ENCODE results near the gene LRCH1. TPM values are rescaled to one million over a fixed set of nuclear protein-coding genes. Genes with fewer than 3 reads are reported as not detected.

The LRCH1 gene
- total and polyA plus RNA-seq, 2 of the 4 experiments (the other 2 are of a cell fraction): 7.0 to 8.8 TPM

DNA sequence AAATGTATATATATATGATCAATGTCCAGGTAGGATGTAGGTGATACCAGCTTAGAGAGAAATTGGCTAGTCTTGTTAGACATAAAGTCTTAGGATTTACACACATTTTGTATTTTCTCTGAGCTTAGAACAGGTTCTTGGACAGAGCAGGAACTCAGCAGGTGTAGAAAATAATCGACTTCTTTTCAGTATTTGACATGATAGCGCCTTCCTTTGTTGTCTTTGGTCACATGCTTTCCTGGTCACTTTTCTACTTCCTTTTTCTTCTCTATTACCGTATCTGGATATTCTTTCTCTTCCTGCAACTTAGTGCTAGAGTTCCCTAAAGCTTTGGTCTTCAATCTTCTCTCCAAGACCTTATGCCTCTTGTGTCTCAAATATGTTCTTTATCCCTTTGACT, 107.4 kb downstream of the LRCH1 start:
- no peaks in the 10 kb centered on the region for H3K27me3 ChIP-seq (ENCODE audit: control insufficient read depth, insufficient read depth, low read length)
- H2AK5ac ChIP-seq (ENCODE audit: low read depth, low read length): no peak overlapping the region
- H3K9me1 ChIP-seq (ENCODE audit: insufficient read depth, low read length): peaks cover 11% of the 10 kb centered on the region
- H2BK15ac ChIP-seq (ENCODE audit: low read depth, low read length): no peak overlapping the region
- H4K5ac ChIP-seq (ENCODE audit: low read depth, low read length): no peak overlapping the region
- H3K27ac ChIP-seq (ENCODE audit: insufficient read depth, low read length): no peak overlapping the region
- H3K14ac ChIP-seq (replicated peaks; ENCODE audit: low read depth, low read length): no peak overlapping the region
- no peak overlapping the region for H3K23ac ChIP-seq (ENCODE audit: low read depth, low read length)
- no peak overlapping the region for H3K9ac ChIP-seq (ENCODE audit: low read depth, low read length)
- CTCF ChIA-PET: no interaction called here
- dilution Hi-C loops (cut with HindIII; ENCODE audit: low sequenced_read_pairs, unreplicated experiment) (no loop called here), intact Hi-C loops (cut with micrococcal nuclease) (no loop called here), in situ Hi-C loops (cut with MboI; ENCODE audit: low sequenced_read_pairs) (no loop called here)
- no peaks in the 10 kb centered on the region for H3K9me3 ChIP-seq (ENCODE audit: control insufficient read depth, insufficient read depth, low read length)
- no TSS peak for BruUV-seq (replicated peaks)
- TF ChIP-seq POLR2A (IDR thresholded peaks at IDR 0.05; ENCODE audit: low read depth, low read length) (no peak), MAFK (IDR thresholded peaks at IDR 0.05; ENCODE audit: low read depth, low read length) (no peak), MXI1 (IDR thresholded peaks at IDR 0.05; ENCODE audit: borderline replicate concordance, low read depth, low read length) (no peak), MAZ (IDR thresholded peaks at IDR 0.05; ENCODE audit: borderline replicate concordance, low read depth, low read length) (no peak), FOS (IDR thresholded peaks at IDR 0.05; ENCODE audit: low read depth, low read length) (no peak), RAD21 (IDR thresholded peaks at IDR 0.05; ENCODE audit: low read length) (no peak), BHLHE40 (IDR thresholded peaks at IDR 0.05; ENCODE audit: low read depth, low read length) (no peak), CHD1 (IDR thresholded peaks at IDR 0.05; ENCODE audit: low read depth, low read length) (no peak), CEBPB (IDR thresholded peaks at IDR 0.05; ENCODE audit: low read depth, low read length) (no peak), RFX5 (IDR thresholded peaks at IDR 0.05; ENCODE audit: low read depth, low read length) (no peak), RCOR1 (IDR thresholded peaks at IDR 0.05; ENCODE audit: insufficient replicate concordance, low read length) (no peak), SMC3 (IDR thresholded peaks at IDR 0.05; ENCODE audit: low read depth, low read length) (no peak), NFE2L2 (IDR thresholded peaks at IDR 0.05; ENCODE audit: low read depth, low read length) (no peak)
- TF ChIP-seq, protein P1, sequence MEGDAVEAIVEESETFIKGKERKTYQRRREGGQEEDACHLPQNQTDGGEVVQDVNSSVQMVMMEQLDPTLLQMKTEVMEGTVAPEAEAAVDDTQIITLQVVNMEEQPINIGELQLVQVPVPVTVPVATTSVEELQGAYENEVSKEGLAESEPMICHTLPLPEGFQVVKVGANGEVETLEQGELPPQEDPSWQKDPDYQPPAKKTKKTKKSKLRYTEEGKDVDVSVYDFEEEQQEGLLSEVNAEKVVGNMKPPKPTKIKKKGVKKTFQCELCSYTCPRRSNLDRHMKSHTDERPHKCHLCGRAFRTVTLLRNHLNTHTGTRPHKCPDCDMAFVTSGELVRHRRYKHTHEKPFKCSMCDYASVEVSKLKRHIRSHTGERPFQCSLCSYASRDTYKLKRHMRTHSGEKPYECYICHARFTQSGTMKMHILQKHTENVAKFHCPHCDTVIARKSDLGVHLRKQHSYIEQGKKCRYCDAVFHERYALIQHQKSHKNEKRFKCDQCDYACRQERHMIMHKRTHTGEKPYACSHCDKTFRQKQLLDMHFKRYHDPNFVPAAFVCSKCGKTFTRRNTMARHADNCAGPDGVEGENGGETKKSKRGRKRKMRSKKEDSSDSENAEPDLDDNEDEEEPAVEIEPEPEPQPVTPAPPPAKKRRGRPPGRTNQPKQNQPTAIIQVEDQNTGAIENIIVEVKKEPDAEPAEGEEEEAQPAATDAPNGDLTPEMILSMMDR (conservative IDR thresholded peaks at IDR 0.05; ENCODE audit: low read depth, low read length): no peak
- TF ChIP-seq, protein P2, sequence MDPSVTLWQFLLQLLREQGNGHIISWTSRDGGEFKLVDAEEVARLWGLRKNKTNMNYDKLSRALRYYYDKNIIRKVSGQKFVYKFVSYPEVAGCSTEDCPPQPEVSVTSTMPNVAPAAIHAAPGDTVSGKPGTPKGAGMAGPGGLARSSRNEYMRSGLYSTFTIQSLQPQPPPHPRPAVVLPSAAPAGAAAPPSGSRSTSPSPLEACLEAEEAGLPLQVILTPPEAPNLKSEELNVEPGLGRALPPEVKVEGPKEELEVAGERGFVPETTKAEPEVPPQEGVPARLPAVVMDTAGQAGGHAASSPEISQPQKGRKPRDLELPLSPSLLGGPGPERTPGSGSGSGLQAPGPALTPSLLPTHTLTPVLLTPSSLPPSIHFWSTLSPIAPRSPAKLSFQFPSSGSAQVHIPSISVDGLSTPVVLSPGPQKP (IDR thresholded peaks at IDR 0.05; ENCODE audit: borderline replicate concordance, low read depth, low read length): no peak
- TF ChIP-seq, protein P3, sequence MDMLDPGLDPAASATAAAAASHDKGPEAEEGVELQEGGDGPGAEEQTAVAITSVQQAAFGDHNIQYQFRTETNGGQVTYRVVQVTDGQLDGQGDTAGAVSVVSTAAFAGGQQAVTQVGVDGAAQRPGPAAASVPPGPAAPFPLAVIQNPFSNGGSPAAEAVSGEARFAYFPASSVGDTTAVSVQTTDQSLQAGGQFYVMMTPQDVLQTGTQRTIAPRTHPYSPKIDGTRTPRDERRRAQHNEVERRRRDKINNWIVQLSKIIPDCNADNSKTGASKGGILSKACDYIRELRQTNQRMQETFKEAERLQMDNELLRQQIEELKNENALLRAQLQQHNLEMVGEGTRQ (IDR thresholded peaks at IDR 0.05; ENCODE audit: low read depth, low read length): no peak
- H3K36me3 ChIP-seq (ENCODE audit: control insufficient read depth, insufficient read depth, low read length): no peaks in the 10 kb centered on the region
- H2AFZ ChIP-seq (replicated peaks; ENCODE audit: low read length, poor library complexity): no peak overlapping the region
- no peak overlapping the region for H3K4me2 ChIP-seq (ENCODE audit: low read depth, low read length)
- peaks cover 11 to 46% of the 10 kb centered on the region in 2 experiments for H3K79me1 ChIP-seq (ENCODE audit: low read depth in 1 of 2, low read length in 2 of 2)
- H3K4me3 ChIP-seq (ENCODE audit: insufficient read depth, low read depth, low read length): no peak overlapping the region
- H4K8ac ChIP-seq (ENCODE audit: low read depth in 2 of 2, low read length in 2 of 2): no peak overlapping the region
- POLR2A ChIA-PET (ENCODE audit: unreplicated experiment): no interaction called here
- H2BK20ac ChIP-seq (ENCODE audit: low read depth, low read length): no peak overlapping the region
- H2BK5ac ChIP-seq (ENCODE audit: low read depth, low read length, poor library complexity, severe bottlenecking): no peak overlapping the region
- H3K56ac ChIP-seq (ENCODE audit: extremely low read depth, insufficient read depth, low read length): no peak overlapping the region
- no peak overlapping the region for H3K4ac ChIP-seq (ENCODE audit: low read depth, low read length)
- H3K18ac ChIP-seq (ENCODE audit: low read depth, low read length): no peak overlapping the region
- H2BK120ac ChIP-seq (ENCODE audit: low read depth, low read length): no peak overlapping the region
- peaks cover 6% of the 10 kb centered on the region for H3K4me1 ChIP-seq (ENCODE audit: control insufficient read depth, insufficient read depth, low read length)
- WGBS, 2 experiments (ENCODE audit: extremely low coverage in 2 of 2, insufficient read length in 1 of 2): 94% methylated on average over 3 of the region's 3 CpGs; no CpG with 5 or more reads in 1 of the 2 experiments
- ATAC-seq (ENCODE audit: low read depth) (no peak), DNase-seq (no peak)
- H4K91ac ChIP-seq (ENCODE audit: insufficient read depth, low read depth, low read length): no peak overlapping the region
- H4K20me1 ChIP-seq (ENCODE audit: insufficient read depth, low read length): no peaks in the 10 kb centered on the region
- no peak overlapping the region for H2AK9ac ChIP-seq (replicated peaks; ENCODE audit: low read depth, low read length, poor library complexity)
